Inflammatory macrophage treated with lipopolysaccharide for 4 hours (primary cell): ENCODE data around the gene DHRS7B.
"Not testable (repeated sequence)": the region's sequence is repeated elsewhere in the genome, so short reads cannot be mapped to it uniquely, and the experiment has no call there.

ENCODE experiments used
- DNase-seq: peaks from one replicate; pipeline ENCODE4 v3.0.0-alpha.2; 2020

Gene DHRS7B

GRCh38 chr17:21185061-21185460, 58.3 kb downstream of the DHRS7B start:
- DNase-seq, result no peak

- peak; percentile 59 for DNase-seq
Measured at GRCh38 chr17:21186399-21187187, 59.8 kb downstream of the DHRS7B start.

GRCh38 chr17:21189361-21189760, 62.6 kb downstream of the DHRS7B start:
- DNase-seq, result no peak

GRCh38 chr17:21190078-21190477, 63.3 kb downstream of the DHRS7B start:
- no peak for DNase-seq

GRCh38 chr17:21191698-21192097, 64.9 kb downstream of the DHRS7B start:
- no peak for DNase-seq

GRCh38 chr17:21192414-21192813, 65.7 kb downstream of the DHRS7B start:
- not testable (repeated sequence) for DNase-seq

- DNase-seq, result no peak
Measured at GRCh38 chr17:21193031-21193430, 66.3 kb downstream of the DHRS7B start.

GRCh38 chr17:21194226-21194625, 67.5 kb downstream of the DHRS7B start:
- no peak for DNase-seq

- DNase-seq, result no peak
Measured at GRCh38 chr17:21194703-21195102, 67.9 kb downstream of the DHRS7B start.

GRCh38 chr17:21196126-21196525, 69.4 kb downstream of the DHRS7B start:
- DNase-seq, result no peak

- DNase-seq, result no peak
Measured at GRCh38 chr17:21198411-21198810, 71.6 kb downstream of the DHRS7B start.

- no peak for DNase-seq
Measured at GRCh38 chr17:21199311-21199710, 72.5 kb downstream of the DHRS7B start.

GRCh38 chr17:21199856-21200255, 73.1 kb downstream of the DHRS7B start:
- no peak for DNase-seq

- no peak for DNase-seq
Measured at GRCh38 chr17:21200590-21201297, 74.0 kb downstream of the DHRS7B start.

GRCh38 chr17:21201298-21201595, 74.5 kb downstream of the DHRS7B start:
- DNase-seq, result no peak

GRCh38 chr17:21201874-21202273, 75.1 kb downstream of the DHRS7B start:
- no peak for DNase-seq

- DNase-seq, result no peak
Measured at GRCh38 chr17:21202512-21202911, 75.7 kb downstream of the DHRS7B start.

- no peak for DNase-seq
Measured at GRCh38 chr17:21204935-21205334, 78.2 kb downstream of the DHRS7B start.

GRCh38 chr17:21208352-21208751, 81.6 kb downstream of the DHRS7B start:
- no peak for DNase-seq

GRCh38 chr17:21209511-21210175, 82.9 kb downstream of the DHRS7B start:
- no peak for DNase-seq

GRCh38 chr17:21210411-21211076, 83.8 kb downstream of the DHRS7B start:
- peak; percentile 27 for DNase-seq

- DNase-seq, result no peak
Measured at GRCh38 chr17:21211825-21212479, 85.2 kb downstream of the DHRS7B start.
